Measurements from ENCODE around the gene PSMD14.
"Not testable (repeated sequence)": the region's sequence is repeated elsewhere in the genome, so short reads cannot be mapped to it uniquely, and the experiment has no call there.

Gene PSMD14

DNA sequence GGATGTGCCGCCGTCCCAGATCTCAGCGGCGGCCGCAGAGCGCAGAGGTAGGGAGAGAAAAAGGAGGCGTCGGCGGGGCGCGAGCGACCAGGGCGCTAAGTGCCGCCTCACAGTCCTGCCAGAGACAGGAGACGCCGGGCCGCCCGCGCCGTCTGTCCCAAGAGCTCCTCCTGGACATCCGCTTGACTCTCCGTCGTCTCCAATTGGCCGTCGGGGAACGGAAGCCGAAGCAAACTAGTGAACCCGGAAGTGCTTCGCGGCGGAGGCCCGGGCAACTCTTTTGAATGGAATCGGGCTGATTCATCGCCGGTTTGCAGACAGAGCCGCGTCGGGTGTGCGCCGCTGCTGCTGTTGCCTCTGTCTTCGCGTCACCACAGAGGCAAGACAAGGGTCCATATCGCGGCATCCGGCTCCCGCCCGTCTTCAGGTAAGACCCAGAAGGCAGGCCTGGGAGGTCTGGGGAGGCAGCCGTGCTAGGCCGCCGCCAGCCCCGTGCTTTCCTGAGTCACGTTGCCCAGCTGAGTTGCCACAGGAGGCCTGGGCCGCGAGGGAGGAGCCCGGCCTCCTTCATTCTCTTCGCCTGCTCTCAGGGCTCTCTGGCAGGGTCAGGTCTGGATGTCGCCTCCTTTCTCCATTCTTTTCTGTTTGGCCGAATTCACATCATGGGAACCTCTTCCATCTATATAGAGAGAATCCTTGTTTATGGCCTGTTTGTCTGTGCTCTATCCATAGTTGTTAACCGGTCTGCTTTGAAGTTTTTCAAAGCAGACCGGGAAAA lies at the start of gene PSMD14:
PSMD14 (plus strand) TSS at position 248 of the 778 bp plus-strand sequence. CDS start 10,401 bp downstream, outside the sequence.
- peak; percentile 96 for DNase-seq

DNA sequence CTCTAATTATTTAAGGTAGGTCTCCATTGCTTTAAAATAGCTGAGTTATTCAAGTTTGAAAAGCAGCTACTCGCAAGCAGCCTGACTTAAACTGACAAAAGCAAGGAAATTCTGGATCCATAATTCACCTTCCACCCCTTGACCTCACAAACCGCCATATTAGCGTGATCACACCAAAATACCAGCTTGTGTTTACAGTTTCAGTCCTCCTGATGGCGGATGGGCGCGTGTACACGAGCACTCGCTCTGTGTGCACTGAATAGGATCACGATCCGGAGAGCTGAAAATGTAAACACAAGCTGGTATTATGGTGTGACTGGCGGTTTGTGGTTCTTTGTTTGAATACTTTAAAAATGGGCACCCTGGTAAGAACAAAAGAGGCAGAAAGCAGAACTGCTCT lies 42.4 kb upstream of the PSMD14 start:
- DNase-seq: no peak

DNA sequence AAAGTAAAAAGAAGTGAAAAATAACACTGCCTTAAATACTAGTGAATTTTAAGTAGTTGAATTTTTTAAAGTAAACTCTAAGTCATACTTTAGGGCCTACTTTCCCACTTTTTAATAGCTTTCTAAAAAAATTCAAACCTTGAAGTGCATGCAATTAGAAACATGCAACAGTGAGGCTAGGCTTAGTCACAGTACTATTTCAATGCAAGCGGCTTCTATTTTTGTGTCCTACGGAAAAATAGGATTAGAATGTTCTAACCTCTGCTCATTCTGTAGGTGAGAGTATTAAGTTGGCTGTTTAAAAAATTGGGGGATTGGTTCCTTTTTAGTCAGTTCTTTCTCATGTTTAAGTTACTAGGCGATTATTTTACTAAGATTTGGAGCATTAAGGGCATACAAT lies 39.1 kb upstream of the PSMD14 start:
- DNase-seq: no peak

DNA sequence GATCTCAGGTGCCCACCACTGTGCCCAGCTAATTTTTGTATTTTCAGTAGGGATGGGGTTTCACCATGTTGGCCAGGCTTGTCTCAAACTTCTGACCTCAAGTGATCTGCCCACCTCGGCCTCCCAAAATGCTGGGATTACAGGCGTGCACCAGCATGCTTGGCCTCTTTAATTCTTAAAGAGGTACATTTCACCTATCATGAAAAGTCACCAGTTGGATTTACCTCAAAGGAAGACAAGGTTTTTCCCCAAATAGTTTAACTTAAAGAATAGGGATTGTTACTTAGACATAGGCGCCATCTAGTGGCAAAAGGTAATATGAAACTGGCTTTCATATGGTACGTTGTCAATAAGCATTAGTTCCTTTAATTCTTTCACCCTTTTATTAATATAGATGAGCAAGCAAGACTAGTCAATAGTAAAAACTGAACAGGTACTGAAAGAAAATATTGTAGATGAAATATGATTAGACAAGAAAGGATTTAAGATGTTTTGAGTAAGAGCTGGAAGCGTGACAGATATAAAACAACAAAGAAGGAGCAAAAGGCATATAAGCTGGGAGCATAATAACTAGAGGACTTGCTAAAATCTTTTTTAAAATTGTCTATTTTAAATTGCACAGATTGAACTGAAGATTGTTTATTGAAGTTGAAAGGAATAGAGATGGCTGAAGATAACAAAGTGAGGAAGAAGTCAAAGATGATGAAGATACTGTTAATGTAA lies 35.0 kb upstream of the PSMD14 start:
- DNase-seq: peak; percentile 86

DNA sequence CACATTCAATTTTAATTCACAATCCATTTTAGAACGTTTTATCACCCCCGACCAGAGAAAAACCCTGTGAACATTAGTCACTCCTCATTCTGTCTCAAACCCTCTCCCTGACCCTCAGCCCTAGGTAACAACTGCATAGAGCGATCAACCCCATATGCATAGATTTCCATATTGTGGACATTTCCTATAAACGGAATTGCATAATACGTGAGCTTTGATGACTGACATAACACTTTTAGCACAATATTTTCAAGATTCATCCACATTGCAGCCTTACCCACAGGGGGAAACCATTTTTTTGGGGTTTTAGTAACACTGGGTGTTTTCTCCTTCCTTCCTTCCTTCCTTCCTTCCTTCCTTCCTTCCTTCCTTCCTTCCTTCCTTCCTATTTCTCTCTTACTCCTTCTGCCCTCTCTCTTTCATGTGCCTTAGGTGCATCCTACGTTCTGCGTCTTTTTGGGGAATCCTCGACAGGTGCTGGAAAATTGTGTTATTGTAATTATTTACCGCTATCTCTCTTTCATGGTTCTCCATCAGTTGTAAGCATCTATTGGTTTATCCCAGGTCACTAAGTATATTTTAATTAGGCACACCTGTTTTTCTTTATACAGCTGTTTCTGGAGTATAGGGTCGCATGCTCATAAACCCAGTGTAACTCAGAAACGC lies 29.5 kb upstream of the PSMD14 start:
- peak; percentile 5 for DNase-seq

DNA sequence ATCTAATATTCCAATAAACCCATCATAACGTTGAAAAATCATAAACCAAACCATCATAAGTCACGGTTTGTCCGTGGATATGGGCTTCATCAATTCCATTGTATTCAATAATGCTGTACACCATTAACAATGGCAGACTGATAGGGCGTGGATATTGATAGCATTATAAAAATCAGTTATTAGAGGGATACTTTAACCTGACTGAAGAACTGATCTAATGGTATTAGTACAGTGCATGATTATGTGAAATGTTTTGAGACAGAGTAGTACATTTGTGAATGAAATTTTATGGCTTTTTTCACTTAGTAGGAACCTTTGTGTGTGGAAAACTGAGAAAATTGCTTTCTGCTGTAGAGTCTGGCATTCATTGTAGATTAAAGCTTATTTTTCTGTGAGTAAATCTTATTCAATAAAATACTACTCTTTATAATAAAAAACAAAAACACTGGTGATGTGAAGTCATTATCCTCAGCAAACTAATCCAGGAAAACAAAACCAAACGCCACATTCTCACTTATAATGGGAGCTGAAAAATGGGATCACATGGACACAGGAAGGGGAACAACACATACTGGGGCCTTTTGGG lies 28.9 kb upstream of the PSMD14 start:
- DNase-seq: not testable (repeated sequence)

DNA sequence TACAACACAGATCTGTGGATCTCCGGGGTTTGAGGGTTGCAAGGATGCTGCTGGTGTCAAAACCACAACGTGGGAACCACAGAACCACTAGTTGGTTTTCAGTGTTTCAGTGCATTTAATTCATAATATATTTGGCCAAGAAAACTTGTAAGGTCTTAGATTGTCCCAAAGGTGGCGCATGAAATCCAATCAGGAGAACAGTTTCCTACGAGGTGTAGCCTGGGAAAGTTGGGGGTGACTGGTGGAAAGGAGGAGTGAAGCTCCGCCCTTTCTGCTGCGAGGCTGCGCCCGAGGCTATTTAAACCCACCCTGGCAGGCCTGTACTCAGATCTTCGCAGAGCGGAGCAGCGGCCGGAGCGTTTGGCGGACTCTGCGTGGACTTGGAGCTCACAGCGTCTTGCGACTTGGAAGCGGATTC lies 27.3 kb upstream of the PSMD14 start:
- peak; percentile 6 for DNase-seq

DNA sequence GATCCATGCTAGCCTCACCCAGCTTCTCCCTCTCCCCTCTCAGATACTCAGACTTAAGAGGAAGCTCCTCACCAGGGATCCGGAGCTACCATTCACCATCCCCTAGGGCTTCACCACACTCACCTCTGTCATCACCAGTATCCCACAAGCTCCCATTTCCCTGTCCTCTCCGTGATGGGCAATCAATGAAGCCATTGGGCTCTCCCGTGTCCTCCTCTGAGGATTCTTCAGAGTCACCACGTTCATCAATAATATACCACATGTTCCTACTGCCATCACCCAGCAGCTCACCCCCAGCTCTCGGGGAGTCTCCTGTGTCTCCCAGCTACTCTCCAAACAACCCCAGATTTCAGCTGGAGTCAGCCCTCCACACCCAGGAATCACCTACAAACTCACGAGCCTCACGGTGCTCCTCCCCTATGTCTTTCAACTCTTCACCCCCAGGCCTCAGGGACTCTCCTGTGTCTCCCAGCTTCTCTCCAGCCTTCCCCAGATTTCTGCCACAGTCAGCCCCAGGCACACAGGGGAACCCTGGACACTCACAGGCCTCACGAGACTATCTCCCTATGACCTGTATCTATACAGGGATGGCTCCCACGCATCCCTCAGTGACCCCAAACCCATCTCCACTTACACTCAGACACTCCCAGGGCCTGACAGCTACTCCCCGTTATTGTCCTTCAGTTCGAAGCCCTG lies 26.5 kb upstream of the PSMD14 start:
- not testable (repeated sequence) for DNase-seq

DNA sequence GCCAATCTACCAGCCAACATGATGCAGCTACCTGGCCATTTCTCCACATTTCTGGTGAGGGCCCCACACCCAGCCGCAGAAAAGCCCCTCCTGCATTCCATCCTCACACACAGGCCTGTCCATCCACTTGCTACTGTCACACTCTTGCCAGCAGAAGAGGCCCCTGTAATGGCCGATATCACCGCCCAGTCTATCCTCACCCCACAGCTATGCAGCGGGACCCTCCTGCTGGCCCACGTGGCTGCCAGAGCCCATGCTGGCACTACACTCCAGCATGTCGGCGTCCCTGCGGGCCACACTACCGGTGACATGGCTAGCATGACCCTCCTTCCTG lies 25.9 kb upstream of the PSMD14 start:
- not testable (repeated sequence) for DNase-seq

DNA sequence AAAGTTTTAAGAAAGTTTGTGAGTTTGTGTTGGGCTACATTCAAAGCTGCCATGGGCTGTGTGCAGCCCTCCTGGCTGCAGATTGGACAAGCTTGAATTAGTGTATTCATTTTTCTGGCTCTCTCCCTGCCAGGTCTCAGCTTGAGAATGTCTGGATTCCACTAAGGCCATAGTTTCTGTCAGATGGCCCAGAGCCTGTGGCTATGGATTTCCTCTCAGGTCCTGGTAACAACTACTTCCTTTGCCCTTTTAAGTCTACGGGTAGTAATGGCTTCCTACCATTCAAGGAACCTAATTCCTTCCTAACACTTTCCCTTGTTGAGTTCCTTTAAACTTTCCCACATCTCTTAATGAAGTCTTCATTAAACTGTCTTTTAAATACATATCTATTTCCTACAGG lies 24.3 kb upstream of the PSMD14 start:
- no peak for DNase-seq

DNA sequence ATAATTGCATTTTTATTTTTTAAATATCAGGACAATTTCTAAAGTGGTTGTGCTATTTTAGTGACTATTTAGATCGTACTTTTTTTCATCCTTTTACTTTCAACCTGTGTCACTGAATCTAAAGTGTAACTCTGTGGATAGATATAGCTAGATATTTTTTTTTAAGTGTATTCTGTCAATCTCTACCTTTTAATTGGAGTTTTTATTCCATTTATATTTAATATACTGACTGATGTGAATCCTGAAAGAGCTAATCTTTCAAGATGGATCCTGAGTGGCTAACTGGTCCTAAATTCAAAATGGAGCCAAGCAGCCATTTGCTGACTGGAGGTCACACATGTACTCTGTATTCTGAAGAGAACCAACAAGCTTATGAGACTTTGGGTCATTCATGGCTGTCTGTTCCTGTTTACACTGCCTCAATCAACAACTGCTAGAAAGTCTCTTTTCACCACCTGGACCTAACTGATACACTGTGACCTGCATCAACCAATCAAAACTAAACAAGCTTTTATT lies 4.6 kb upstream of the PSMD14 start:
- no peak for DNase-seq

DNA sequence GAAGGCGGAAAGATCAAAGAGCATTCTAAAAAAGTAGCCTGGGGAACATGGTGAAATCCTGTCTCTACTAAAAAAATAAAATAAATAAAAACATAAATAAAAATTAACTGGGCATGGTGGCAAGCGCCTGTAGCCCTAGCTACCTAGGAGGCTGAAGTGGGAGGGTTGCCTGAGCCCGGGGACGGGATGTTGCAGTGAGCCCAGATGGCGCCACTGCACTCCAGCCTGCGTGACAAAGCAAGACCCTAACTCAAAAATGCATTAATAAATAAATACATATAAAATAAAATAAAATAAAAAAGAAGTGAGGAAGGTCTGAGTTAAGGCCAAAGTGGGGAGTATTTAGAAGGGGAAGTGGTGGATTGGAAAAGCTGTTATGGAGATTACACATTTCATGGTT lies 1.3 kb upstream of the PSMD14 start:
- no peak for DNase-seq

DNA sequence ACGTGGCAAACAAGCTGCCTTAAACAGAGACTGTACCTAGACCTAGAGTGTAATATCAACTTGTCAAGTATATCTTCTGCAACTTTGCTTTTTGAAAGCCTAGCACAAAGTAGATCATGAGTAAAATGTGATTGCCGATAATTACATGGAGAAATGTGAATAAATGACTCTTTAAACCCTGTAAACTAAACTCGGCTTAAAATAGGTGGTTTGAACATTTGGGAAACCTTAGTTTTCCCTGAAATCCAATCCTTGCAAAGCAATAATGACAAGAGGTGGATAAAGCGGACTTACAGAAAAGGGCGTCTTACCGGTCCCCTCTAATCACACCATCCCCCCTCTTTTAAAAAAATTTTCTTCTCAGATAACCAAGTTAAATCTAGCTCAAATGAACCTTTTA lies 549 bp upstream of the PSMD14 start:
- no peak for DNase-seq

DNA sequence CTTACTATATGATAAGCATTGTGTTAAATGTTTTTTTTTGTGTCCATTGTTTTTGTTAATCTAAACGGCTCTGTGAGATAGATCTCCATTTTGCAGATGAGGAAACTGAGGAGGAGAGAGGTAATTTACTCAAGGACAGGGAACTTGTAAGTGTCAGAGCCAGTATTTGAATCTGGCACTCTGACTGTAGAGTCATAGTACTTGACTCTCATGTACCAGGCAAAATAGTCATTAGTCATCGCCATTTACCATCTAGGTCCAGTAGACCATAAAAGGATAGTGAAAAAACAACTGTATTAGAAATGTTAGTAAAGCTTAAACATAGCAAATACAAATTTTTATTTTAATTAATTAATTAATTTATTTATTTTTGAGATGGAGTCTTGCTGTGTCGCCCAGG lies 4.8 kb downstream of the PSMD14 start:
- DNase-seq: no peak

DNA sequence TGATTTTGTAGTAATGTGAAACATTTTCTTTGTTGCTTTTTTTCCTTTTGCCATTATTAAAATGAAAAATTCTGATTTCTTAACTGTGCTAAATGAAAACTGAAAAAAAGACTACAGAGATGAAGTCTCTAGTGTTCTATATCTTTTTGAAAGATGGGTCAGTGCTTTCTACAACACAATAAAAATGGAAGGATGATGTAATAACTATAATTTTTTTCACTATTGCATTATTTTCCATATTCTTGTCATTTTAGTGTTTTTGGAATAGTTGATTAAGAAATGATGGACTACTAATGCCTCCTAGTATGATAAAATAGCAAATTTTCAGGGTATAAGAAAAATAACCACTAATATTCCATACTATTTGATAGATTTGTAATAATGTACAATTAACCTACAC lies 7.2 kb downstream of the PSMD14 start:
- no peak for DNase-seq

DNA sequence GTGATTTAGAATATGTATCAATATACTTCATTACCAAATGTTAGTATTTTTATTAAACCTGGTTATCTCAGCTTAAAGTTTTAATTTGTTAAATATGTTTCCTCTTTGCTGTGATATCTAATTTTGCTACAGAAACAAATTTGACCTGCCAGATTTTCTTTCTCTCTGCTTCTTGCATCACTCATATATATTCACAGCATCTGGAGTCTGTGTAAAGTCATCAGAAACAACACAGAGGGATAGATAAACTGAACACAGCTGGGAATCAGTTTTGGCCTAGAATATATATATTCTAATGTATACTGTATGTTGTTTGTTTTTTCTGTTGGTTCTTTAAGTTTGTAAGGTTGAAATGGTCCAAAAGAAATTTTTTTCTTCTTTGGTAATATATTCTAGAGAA lies 8.5 kb downstream of the PSMD14 start:
- no peak for DNase-seq

DNA sequence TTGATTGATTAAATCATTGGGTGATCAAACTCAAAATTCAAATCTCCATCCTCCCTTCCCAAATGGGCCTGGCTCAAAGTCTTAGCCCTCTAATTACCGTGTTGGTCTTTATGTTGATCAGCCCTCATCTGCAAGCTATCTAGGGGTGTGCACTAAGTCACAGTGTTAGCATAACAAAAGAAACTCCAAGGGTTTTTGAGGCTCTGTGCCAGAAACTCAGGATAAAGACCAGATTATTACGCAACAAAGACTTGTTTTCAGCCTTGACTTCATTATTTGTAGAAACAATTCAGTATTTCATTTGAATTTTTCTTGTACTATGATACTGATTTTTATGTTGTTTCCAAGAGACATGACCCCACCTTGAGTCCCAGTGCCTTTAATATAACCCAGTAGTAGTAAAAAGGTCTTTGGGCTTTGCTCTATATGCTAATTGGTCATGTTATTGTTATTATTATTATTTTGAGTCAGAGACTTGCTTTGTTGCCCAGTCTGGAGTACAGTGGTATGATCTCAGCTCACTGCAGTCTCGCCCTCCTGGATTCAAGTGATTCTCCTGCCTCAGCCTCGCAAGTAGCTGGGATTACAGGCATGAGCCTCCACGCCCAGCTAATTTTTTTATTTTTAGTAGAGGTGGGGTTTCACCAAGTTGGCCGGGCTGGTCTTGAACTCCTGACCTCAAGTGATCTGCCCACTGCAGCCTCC lies 13.9 kb downstream of the PSMD14 start:
- DNase-seq: no peak

DNA sequence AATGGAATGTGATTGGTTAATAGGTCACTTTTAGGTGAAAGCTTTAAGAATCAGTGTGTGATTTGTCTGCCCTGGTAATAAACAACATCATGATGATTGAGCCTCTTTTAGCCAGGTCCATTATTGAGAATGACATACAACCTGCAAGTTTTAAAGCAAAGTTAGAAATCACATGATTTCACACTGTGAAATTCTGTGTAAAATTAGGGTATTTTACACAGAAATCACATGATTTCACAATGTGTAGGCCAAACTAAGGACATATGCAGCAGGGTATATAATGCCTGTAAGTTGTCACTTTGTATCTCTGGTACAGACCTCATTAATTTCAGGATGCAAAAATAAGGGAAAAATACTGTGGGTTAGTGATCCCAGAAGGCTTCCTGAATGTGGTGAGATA lies 16.7 kb downstream of the PSMD14 start:
- no peak for DNase-seq

DNA sequence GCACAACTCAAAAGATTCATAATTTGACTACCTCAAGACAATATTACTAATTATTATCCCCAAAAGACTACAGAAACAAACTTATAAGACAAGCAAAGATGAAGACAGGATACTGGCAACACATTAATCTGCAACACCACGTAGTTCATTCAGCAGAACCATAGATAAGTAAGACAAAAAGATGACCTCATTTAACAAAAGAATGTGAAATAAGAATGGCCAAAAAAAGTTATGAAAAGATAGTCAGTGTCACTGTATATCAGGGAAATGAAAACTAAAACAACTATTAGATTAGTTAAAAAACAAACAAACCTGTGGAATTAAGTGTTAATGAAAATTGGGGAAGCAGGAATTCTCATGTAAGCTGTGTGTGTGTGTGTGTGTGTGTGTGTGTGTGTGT lies 19.4 kb downstream of the PSMD14 start:
- DNase-seq: no peak

DNA sequence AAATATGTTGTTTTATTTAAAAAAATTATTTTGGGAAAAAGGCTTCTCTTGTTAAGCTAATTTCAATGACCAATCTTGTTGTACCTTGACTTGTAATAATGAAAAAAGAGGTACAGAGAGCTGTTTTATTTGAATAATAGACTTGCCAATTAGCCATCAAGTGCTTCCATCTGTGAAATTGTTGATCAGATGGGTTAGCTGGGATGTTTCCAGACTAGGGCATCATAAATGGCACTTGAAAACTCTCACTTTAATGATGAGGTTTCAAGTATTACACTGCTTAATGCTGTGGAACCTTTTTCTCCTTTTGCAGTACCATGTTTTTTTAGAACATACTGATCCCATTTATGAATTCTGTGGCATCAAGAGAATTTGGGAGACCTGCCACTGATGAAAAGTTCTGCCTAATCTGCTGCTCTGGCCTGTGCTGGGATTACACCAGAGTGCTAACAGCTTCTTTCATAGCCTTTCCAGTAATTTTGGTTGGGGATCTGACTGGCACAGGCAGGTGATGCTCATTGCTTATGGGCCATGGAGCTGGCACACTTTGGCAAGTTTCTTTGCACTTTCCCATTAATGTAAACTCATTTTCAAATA lies 24.2 kb downstream of the PSMD14 start:
- DNase-seq: no peak

DNA sequence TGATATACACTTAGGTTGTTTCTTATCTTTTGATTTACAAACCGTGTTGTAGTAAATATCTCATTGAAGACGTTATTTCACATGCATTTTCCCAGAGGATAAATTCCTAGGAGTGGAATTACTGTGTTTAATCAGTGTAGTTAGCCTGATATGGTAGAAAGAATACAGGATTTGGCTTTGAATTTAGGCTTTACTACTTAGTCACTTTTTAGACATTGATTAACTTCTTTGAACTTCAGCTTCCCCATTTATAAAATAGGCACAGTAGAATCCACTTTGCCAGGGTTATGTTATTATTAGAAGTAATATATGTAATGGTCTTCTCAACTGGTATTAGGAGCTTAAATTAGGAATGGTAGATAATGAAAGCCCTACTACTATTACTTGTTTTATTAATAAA lies 27.4 kb downstream of the PSMD14 start:
- no peak for DNase-seq

DNA sequence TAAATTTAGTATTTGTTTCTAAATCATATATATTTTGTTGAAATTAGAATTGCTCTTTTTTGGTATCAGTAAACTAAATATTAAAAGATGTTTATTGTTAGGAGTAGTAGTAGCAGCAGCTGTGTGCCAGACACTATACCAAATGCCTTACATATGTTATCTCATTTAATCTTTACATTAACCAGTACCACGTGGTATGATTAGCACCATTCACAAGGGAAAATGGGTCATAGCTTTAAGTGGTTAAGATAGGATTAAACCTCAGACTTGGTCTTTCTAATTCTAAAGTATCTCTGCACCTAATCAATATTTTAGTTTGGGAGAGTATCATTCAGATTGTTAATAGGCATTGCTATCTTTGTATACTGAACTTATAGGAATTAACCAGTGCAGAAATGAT lies 29.0 kb downstream of the PSMD14 start:
- DNase-seq: no peak

All from suppressor macrophage treated with lipopolysaccharide for 4 hours (primary cell).